GOT3 (cell line): ENCODE measurements around the gene FAM50A.
A peak's percentile ranks its signal among the peaks of the same experiment; 100 is the strongest.

Experiments
- DNase-seq: peaks from one replicate; lab custom pipeline; 2025; ENCODE audit warnings: mixed read lengths; lab: John Stamatoyannopoulos, UW

Gene FAM50A

GRCh38 chrX:154413142-154413541 lies 30.8 kb upstream of the FAM50A start:
- no peak for DNase-seq

DNA sequence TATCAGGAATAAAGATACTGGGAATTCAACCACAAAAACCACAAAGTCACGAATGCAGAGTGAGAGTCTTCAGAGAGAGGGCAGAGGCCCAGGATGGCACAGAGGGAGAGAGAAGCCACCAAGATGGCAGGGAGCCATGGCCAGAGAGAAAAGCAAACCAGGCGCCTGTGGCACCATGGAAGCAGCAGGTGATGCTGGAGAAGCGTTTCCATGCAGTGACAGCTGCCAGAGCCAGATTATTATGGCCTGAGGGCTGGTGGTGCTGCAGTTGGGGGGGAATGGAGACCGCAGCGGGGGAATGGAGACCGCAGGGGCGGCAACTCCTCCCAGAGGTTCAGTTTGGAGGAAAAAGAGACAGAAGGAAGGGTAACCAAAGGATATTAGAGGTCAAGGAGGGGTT lies 26.8 kb upstream of the FAM50A start:
- no peak for DNase-seq

GRCh38 chrX:154419189-154419588 lies 24.8 kb upstream of the FAM50A start:
- no peak for DNase-seq

DNA sequence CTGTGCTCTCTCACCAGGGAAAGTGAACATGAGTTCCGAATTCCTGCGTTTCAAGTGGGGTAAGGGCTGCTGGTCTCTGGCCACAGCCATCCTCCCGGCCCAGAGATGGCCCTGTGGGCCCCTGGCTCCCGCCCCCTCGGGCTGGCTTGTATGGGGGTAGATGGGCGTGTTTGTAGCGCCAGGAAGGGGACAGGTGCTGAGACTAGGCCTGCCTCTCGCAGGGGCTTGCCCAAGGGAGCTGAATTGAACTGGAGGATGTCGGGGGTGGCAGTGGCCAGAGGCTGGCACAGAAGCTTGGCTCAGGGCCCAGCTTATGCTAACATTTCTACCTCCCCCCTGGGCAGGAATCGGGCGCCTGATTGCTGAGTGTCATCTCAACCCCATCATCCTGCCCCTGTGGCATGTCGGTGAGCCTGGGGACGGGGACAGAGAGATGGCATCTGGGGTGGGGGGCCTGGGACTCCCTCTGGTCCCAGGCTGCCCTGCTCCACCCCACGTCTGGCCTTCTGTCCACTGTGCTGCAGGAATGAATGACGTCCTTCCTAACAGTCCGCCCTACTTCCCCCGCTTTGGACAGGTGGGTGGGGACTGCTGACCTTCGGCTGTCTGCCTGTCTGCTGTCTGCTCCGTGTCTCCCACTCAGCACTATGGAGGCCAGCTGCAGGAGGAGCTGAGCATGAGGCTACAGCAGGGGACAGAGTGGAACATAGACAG lies 24.1 kb upstream of the FAM50A start:
- no peak for DNase-seq

DNA sequence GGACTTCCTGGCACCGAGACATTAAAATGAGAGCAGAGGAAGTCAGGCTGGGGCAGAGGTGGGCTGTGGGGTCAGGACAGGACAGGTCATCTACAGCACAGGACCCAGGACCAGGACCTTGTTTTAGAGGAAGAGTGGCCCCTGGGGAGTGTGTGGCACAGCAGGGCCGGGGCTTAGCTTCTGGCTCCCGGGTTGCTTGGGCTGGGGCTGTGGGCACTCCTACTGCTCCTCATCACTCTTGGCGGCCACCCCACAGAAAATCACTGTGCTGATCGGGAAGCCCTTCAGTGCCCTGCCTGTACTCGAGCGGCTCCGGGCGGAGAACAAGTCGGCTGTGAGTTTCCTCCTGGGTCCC lies 23.6 kb upstream of the FAM50A start:
- no peak for DNase-seq

DNA sequence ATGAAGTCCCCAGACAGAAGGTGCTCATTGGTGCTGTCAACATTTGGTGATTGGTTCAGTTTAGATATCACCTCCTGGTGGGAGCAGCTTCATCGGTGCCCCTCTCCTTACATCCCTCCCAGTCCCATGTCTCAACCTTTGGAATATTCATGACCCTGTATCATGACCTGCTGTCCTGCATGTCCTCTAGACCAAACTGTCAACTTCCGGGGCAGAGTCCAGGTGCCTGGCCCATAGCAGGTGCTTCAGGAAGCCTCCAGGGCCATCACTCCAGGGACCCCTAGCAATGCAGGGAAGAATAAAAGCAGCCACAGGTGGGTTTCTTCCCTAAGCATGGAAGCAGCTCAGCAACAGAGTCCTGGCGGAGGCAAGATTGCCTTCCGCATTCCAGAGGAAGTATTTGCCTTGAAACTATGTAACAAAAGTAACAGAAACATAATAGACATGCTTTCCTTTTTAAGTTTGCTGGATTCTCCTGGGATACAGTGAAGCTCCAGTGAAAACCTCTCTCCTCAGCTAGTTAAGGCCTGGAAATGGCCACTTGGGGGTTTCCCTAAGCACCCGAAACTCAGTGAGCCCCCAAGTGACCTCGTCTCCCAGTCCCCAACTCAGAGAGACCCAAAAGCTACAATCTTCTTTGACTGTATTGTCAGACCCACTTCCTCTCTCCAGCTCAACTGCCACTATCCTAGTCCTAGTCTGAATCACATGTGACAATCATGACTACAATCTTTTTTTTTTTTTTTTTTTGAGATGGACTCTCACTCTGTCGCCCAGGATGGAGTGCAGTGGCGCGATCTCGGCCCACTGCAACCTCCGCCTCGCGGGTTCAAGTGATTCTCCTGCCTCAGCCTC lies 16.8 kb upstream of the FAM50A start:
- DNase-seq: no peak

DNA sequence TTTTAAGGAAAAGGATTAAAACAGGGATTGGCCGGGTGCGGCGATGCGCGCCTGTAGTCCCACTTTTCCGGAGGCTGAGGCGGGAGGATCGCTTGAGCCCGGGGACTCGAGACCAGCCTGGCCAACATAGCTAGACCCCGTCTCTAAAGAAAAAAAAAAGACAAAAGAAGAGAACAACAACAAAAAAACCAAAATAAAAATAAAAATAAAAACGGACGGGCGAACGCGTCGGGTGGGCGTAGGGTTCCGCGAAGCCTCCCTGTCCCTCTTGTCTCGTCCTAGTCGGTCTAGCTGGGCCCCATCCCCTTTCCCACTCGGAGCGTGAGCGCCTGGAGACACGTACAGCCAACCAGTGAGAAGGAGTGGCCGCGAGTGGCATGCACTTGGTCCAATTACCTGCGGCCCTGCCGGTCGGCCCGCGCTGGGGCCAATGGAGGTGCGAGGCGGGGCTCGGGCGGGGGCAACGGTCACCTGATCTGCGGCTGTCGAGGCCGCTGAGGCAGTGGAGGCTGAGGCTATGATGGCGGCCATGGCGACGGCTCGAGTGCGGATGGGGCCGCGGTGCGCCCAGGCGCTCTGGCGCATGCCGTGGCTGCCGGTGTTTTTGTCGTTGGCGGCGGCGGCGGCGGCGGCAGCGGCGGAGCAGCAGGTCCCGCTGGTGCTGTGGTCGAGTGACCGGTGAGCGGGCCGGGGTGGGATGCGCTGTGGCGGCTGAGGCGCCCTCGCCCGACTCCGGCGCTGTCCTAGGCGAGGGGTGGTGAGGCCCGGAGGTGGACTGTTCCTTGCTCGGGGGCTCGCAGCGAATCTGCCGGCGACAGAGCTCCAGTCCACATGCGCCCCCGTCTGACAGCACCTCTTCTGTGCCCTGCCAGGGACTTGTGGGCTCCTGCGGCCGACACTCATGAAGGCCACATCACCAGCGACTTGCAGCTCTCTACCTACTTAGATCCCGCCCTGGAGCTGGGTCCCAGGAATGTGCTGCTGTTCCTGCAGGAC lies 15.5 kb upstream of the FAM50A start, which contains the start of gene ATP6AP1:
TSS of gene ATP6AP1 (plus strand) at position 502 of the 996 bp plus-strand sequence. CDS start at position 518, 16 bp downstream.
- peak; percentile 59 for DNase-seq

DNA sequence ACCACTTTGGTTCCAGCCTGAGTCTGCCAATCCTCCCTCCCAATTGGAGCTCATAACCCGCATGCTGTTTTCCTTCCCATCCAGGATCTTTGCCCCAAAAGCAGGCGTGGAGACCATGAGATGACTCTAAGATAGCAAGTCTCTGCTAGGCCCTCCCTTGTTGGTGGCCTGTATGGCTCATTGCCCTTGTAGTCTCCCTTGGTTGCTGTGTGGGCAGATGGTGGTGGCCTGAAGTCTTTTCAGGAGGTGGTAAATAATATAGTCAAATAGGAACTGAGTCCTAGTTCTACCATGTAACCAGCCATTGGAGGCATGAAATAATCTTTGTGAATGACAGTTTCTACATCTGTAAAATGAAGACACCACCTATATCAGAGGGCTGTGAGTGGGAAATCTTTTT lies 14.2 kb upstream of the FAM50A start:
- DNase-seq: no peak

DNA sequence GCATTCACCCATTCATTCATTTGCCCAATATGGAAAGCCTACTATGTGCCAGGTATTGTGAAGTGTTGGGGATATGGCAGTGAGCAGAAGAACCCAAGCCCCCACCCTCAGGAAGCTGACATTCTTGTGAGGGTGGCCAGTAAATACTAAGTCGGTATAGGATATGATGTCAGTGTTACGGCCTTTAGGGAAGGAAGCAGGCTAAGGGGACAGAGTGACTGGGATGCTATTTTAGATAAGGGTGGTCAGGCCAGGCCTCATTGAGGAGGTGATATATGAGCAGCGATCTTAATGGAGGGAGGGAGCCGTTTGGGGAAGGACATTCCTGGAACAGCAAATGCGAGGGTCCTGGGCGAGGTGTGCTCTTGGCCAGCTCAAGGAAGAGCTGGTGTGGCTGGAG lies 13.5 kb upstream of the FAM50A start:
- no peak for DNase-seq

DNA sequence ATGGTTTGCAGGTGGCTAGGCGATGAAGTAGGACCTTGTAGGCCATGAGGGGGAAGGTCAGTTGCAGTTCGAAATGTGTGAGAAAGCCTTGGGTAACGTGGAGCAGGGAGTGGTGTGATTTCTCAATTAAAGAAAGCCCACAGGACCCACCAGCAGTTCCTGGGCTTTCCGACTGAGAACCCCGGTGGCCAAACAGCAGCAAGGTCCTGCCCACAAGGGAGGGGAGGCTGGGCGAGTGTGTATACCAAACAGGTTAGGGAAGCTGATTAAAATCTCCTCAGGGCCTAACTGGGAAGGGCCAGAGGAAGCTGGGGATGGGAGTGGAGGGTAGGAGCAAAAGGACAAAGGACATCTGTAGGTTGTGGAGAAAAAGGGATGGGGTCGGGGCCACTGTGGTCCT lies 13.0 kb upstream of the FAM50A start:
- DNase-seq: no peak

DNA sequence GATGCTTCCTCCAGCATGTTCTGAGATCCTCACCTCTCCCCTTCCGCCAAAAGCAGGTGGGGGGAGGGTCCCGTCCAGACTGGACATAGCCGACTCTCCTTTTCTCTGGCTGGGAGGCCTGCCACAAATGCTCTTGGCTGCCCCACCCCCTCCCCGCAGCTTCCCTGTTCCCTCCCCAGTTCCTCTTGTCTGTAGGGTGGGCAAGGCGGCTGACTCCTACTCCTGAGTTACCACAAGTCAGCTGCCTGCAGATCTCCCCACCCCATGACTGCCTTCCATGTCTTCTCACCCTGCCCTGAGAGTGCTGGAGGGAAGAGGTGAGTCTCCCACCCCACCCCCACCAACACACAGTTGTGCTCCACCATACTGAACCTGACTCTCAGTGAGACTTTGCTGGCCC lies 12.6 kb upstream of the FAM50A start:
- no peak for DNase-seq

- DNase-seq: no peak
Observed at GRCh38 chrX:154432210-154432609, 11.7 kb upstream of the FAM50A start.

- no peak for DNase-seq
Observed at GRCh38 chrX:154433605-154434004, 10.3 kb upstream of the FAM50A start.

- no peak for DNase-seq
Observed at GRCh38 chrX:154434394-154435168, 9.4 kb upstream of the FAM50A start.

DNA sequence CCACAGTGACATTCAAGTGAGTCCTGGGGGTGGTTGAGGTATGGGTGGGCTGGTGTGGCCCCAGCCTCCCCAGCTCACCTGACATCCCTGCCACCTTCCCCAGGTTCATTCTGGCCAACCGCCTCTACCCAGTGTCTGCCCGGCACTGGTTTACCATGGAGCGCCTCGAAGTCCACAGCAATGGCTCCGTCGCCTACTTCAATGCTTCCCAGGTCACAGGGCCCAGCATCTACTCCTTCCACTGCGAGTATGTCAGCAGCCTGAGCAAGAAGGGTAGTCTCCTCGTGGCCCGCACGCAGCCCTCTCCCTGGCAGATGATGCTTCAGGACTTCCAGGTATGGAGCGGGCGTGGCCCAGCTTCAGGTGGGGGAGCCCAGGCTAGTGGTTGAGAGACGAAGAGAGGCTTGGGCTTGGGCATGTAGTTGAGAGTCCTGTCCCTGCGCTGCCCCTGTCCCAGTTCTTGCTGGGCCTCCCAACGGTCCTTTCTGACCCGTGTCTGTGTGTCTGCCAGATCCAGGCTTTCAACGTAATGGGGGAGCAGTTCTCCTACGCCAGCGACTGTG lies 8.7 kb upstream of the FAM50A start:
- DNase-seq: no peak

- no peak for DNase-seq
Observed at GRCh38 chrX:154436374-154436982, 7.5 kb upstream of the FAM50A start.

GRCh38 chrX:154436983-154437752 lies 6.8 kb upstream of the FAM50A start, which contains the start of gene GDI1:
Gene GDI1 (plus strand): TSS chrX:154437154. CDS start chrX:154437255, 101 bp downstream.
- DNase-seq: no peak

- DNase-seq: no peak
Observed at GRCh38 chrX:154437971-154438893, 5.7 kb upstream of the FAM50A start.

- no peak for DNase-seq
Observed at GRCh38 chrX:154439841-154440240, 4.1 kb upstream of the FAM50A start.
